ENCODE measurements around the gene PSTPIP2. TPM values are rescaled to one million over a fixed set of nuclear protein-coding genes. Genes with fewer than 3 reads are reported as not detected.

The PSTPIP2 gene
- total and polyA plus RNA-seq, 2 of the 13 experiments (the other 11 are each of a cell fraction or from before 2014, with no cell fraction given): 0.25 to 0.27 TPM

- TF ChIP-seq ZKSCAN8 (CRISPR knock-in tag; IDR thresholded peaks at IDR 0.05; ENCODE audit: borderline replicate concordance): no peak
- no peak for TF ChIP-seq THRA (CRISPR knock-in tag; IDR thresholded peaks at IDR 0.05; ENCODE audit: borderline replicate concordance)
- no peak for TF ChIP-seq TMF1 (CRISPR knock-in tag; IDR thresholded peaks at IDR 0.05; ENCODE audit: low read depth)
- no peak for TF ChIP-seq ZNF329 (CRISPR knock-in tag; IDR thresholded peaks at IDR 0.05; ENCODE audit: low read depth)
- no peak for TF ChIP-seq NKX3-1 (CRISPR knock-in tag; IDR thresholded peaks at IDR 0.05)
- no peak for TF ChIP-seq SIN3A (IDR thresholded peaks at IDR 0.05; ENCODE audit: borderline replicate concordance, low read depth, low read length)
Observed at GRCh38 chr18:46008531-46008930, 63.5 kb downstream of the PSTPIP2 start (continued).

GRCh38 chr18:46007165-46007564 is 64.9 kb downstream of the PSTPIP2 start:
- no peak overlapping the region for H3K4me3 ChIP-seq (replicated peaks in 1 of 3; ENCODE audit: insufficient read depth in 1 of 3, low read depth in 2 of 3, low read length in 3 of 3)

More at GRCh38 chr18:46007165-46007564, 64.9 kb downstream of the PSTPIP2 start:
- H3K4me2 ChIP-seq (ENCODE audit: low read depth, low read length): no peak overlapping the region
- FAIRE-seq (no peak), DNase-seq (ENCODE audit: low spot score) (no peak), ATAC-seq (no peak)
- H3K27ac ChIP-seq (ENCODE audit: extremely low read length, insufficient read depth, low read length): no peak overlapping the region
- intact Hi-C loops (cut with micrococcal nuclease; ENCODE audit: unreplicated experiment): no loop called here
- no peaks in the 10 kb centered on the region for H4K20me1 ChIP-seq (ENCODE audit: insufficient read depth, low read length)
- no peak overlapping the region for H3K9ac ChIP-seq (ENCODE audit: insufficient read depth, low read depth, low read length)
- no peaks in the 10 kb centered on the region for H3K4me1 ChIP-seq (ENCODE audit: insufficient read depth, low read length)
- TF ChIP-seq ZNF329 (CRISPR knock-in tag; IDR thresholded peaks at IDR 0.05; ENCODE audit: low read depth) (no peak), ZNF20 (CRISPR knock-in tag; IDR thresholded peaks at IDR 0.05) (no peak), CHD4 (IDR thresholded peaks at IDR 0.05; ENCODE audit: borderline replicate concordance, low read length) (no peak), REST (IDR thresholded peaks at IDR 0.05; ENCODE audit: borderline replicate concordance in 1 of 2, low read depth in 1 of 2, low read length in 2 of 2) (no peak), BRCA1 (CRISPR knock-in tag; IDR thresholded peaks at IDR 0.05) (no peak), ZNF260 (CRISPR knock-in tag; IDR thresholded peaks at IDR 0.05; ENCODE audit: borderline replicate concordance, low read depth) (no peak)
- ChIA-PET POLR2A (no interaction called here), CTCF (ENCODE audit: low intra/inter-chr PET ratio, low total read pairs) (no interaction called here)
- no peaks in the 10 kb centered on the region for H3K79me2 ChIP-seq (ENCODE audit: insufficient read depth, low read length)
- WGBS (ENCODE audit: low lambda C conversion rate): 87% methylated on average over 3 of the region's 5 CpGs
- no TSS peak for BruUV-seq (replicated peaks)
- no peaks in the 10 kb centered on the region for H3K36me3 ChIP-seq (replicated peaks in 1 of 2; ENCODE audit: control insufficient read depth in 1 of 2, insufficient read depth in 2 of 2, low read length in 2 of 2)
- no peak overlapping the region for H2AFZ ChIP-seq (ENCODE audit: low read length)
- peaks cover 0 to 4% of the 10 kb centered on the region in 2 experiments; a peak in 1 of 5 replicates for H3K27me3 ChIP-seq (ENCODE audit: control insufficient read depth in 1 of 2, insufficient read depth in 2 of 2, low read length in 2 of 2)
- no peaks in the 10 kb centered on the region for H3K9me3 ChIP-seq (ENCODE audit: low read length)
- in situ Hi-C loops (cut with HindIII; ENCODE audit: extremely low pct_ligation_motif_present, low pct_unique_long_range_greater_than_20kb): no loop called here

Measured in HepG2 (cell line).